GM18873 (cell line): ENCODE results near the gene LCN2.
"Not testable (repeated sequence)": the region's sequence is repeated elsewhere in the genome, so short reads cannot be mapped to it uniquely, and the experiment has no call there.

Experiments
- ATAC-seq: cut with Tn5 transposase; IDR thresholded peaks from one replicate; pipeline ENCODE4 v1.9.1; 2021; ENCODE audit warnings: mild to moderate bottlenecking, moderate library complexity, moderate number of reproducible peaks; ENCODE audit not compliant: unreplicated experiment, low FRiP score

The LCN2 gene

GRCh38 chr9:128149001-128149701, at the start of gene LCN2:
Gene LCN2, plus strand, starts transcription at chr9:128149453. Its CDS starts 73 bp downstream, at chr9:128149526.
- no peak for ATAC-seq

- no peak for ATAC-seq
Observed at GRCh38 chr9:128099932-128100491, 49.2 kb upstream of the LCN2 start.

- ATAC-seq, result no peak
Observed at GRCh38 chr9:128100581-128100980, 48.7 kb upstream of the LCN2 start.

- ATAC-seq, result no peak
Observed at GRCh38 chr9:128101231-128101661, 48.0 kb upstream of the LCN2 start.

GRCh38 chr9:128101690-128102089, 47.6 kb upstream of the LCN2 start:
- no peak for ATAC-seq

- no peak for ATAC-seq
Observed at GRCh38 chr9:128102196-128102595, 47.1 kb upstream of the LCN2 start.

- no peak for ATAC-seq
Observed at GRCh38 chr9:128102861-128103588, 46.2 kb upstream of the LCN2 start.

- ATAC-seq, result no peak
Observed at GRCh38 chr9:128103589-128103962, 45.7 kb upstream of the LCN2 start.

GRCh38 chr9:128104171-128104618, 45.1 kb upstream of the LCN2 start:
- no peak for ATAC-seq

- no peak for ATAC-seq
Observed at GRCh38 chr9:128105538-128106175, 43.6 kb upstream of the LCN2 start.

GRCh38 chr9:128106181-128106939, 42.9 kb upstream of the LCN2 start:
- ATAC-seq, result no peak

- no peak for ATAC-seq
Observed at GRCh38 chr9:128106940-128107467, 42.2 kb upstream of the LCN2 start.

GRCh38 chr9:128107468-128108268, 41.6 kb upstream of the LCN2 start:
- ATAC-seq, result no peak

- ATAC-seq, result no peak
Observed at GRCh38 chr9:128108269-128109049, 40.8 kb upstream of the LCN2 start.

GRCh38 chr9:128109050-128109709, 40.1 kb upstream of the LCN2 start:
- no peak for ATAC-seq

GRCh38 chr9:128111726-128112125, 37.5 kb upstream of the LCN2 start:
- ATAC-seq, result not testable (repeated sequence)

GRCh38 chr9:128113526-128114325, 35.5 kb upstream of the LCN2 start:
- ATAC-seq, result no peak
